GM23338 (cell line): Measurements from ENCODE around the gene DYNLT5. TPM values are rescaled to one million over a fixed set of nuclear protein-coding genes. Genes with fewer than 3 reads are reported as not detected.

Source experiments
- ATAC-seq: fragments of 200-7000 bp; cut with Tn5 transposase; 3 replicates; pipeline ENCODE4 v1.9.1; 2020
- DNase-seq: peaks from one replicate; pipeline ENCODE4 v3.0.0-alpha.2; 2015; ENCODE audit warnings: low spot score
- H2AFZ ChIP-seq: fragments of 200-600 bp; sonication (generic); 2 replicates; pipeline ENCODE4 v1.8.0; 2016; ENCODE audit warnings: antibody characterized with exemption, mild to moderate bottlenecking, moderate library complexity
- H3F3A ChIP-seq: fragments of 200-600 bp; sonication (generic); replicated peaks from 2 replicates; pipeline ENCODE4 v1.8.0; 2017; ENCODE audit warnings: antibody characterized with exemption, mixed run types, low read depth
- H3K27ac ChIP-seq: fragments of 200-600 bp; sonication (generic); 2 replicates; pipeline ENCODE4 v1.6.1; 2016; ENCODE audit warnings: low read depth
- H3K27me3 ChIP-seq: fragments of 200-600 bp; sonication (generic); 2 replicates; pipeline ENCODE4 v1.8.0; 2016; ENCODE audit warnings: mild to moderate bottlenecking, mixed run types, moderate library complexity; ENCODE audit not compliant: insufficient read depth
- H3K36me3 ChIP-seq: fragments of 200-600 bp; sonication (generic); 2 replicates; pipeline ENCODE4 v1.8.0; 2016; ENCODE audit warnings: mild to moderate bottlenecking; ENCODE audit not compliant: insufficient read depth
- H3K4me1 ChIP-seq: fragments of 200-600 bp; sonication (generic); 2 replicates; pipeline ENCODE4 v1.8.0; 2016; ENCODE audit warnings: mild to moderate bottlenecking, moderate library complexity; ENCODE audit not compliant: insufficient read depth
- H3K4me2 ChIP-seq: fragments of 200-600 bp; sonication (generic); 2 replicates; pipeline ENCODE4 v1.7.1; 2017; ENCODE audit warnings: mixed run types
- H3K4me3 ChIP-seq: fragments of 200-600 bp; sonication (generic); 2 replicates; pipeline ENCODE4 v1.6.1; 2016; ENCODE audit warnings: mixed run types
- H3K79me2 ChIP-seq: fragments of 200-600 bp; sonication (generic); replicated peaks from 2 replicates; pipeline ENCODE4 v1.8.0; 2017; ENCODE audit warnings: mild to moderate bottlenecking; ENCODE audit not compliant: insufficient read depth
- H3K9me2 ChIP-seq: fragments of 200-600 bp; sonication (generic); 2 replicates; pipeline ENCODE4 v1.8.0; 2017; ENCODE audit not compliant: insufficient read depth
- H4K20me1 ChIP-seq: fragments of 200-600 bp; sonication (generic); replicated peaks from 2 replicates; pipeline ENCODE4 v1.8.0; 2017; ENCODE audit warnings: mild to moderate bottlenecking; ENCODE audit not compliant: insufficient read depth
- H3K27ac Mint-ChIP-seq: 2 replicates; pipeline ENCODE4 v1.8.0; 2020; ENCODE audit warnings: inconsistent platforms, mild to moderate bottlenecking, moderate library complexity, mixed read lengths
- H3K27me3 Mint-ChIP-seq: 3 replicates; pipeline ENCODE4 v1.8.0; 2022; ENCODE audit warnings: low read depth, mild to moderate bottlenecking, moderate library complexity, mixed read lengths, inconsistent platforms; ENCODE audit not compliant: insufficient read depth, poor library complexity
- H3K36me3 Mint-ChIP-seq: 3 replicates; pipeline ENCODE4 v1.8.0; 2021; ENCODE audit warnings: low read depth, mild to moderate bottlenecking, inconsistent platforms, moderate library complexity, mixed read lengths
- H3K4me1 Mint-ChIP-seq: 3 replicates; pipeline ENCODE4 v1.8.0; 2020; ENCODE audit warnings: mild to moderate bottlenecking, inconsistent platforms, mixed read lengths
- H3K4me3 Mint-ChIP-seq: 3 replicates; pipeline ENCODE4 v1.8.0; 2021; ENCODE audit warnings: moderate library complexity, mild to moderate bottlenecking, inconsistent platforms, mixed read lengths
- H3K9me3 Mint-ChIP-seq: 3 replicates; pipeline ENCODE4 v1.8.0; 2020; ENCODE audit warnings: moderate library complexity, mild to moderate bottlenecking, inconsistent platforms, mixed read lengths
- CTCF ChIP-seq, 2 experiments: fragments of 200-600 bp in 1 of 2; sonication (generic) in 1 of 2; conservative IDR thresholded peaks; 2 replicates each; pipeline versions ENCODE4 v1.5.1 to v1.6.1; 2016 to 2017; ENCODE audit warnings: antibody characterized with exemption in 2 of 2, low read depth in 2 of 2, mild to moderate bottlenecking in 2 of 2, moderate library complexity in 1 of 2
- JUNB ChIP-seq: IDR thresholded peaks from one replicate; pipeline ENCODE4 v1.6.1; 2016; ENCODE audit warnings: antibody characterized with exemption; ENCODE audit not compliant: unreplicated experiment
- REST ChIP-seq: IDR thresholded peaks from one replicate; pipeline ENCODE4 v1.6.1; 2018; ENCODE audit warnings: antibody characterized with exemption; ENCODE audit not compliant: unreplicated experiment
- STAT1 ChIP-seq: IDR thresholded peaks from one replicate; pipeline ENCODE4 v1.6.1; 2016; ENCODE audit warnings: antibody characterized with exemption; ENCODE audit not compliant: unreplicated experiment
- ZNF114 ChIP-seq: fragments of 250-450 bp; sonication (Bioruptor Pico); IDR thresholded peaks from 2 replicates; pipeline ENCODE4 v1.5.0; 2020; ENCODE audit warnings: mild to moderate bottlenecking, moderate library complexity
- ZNF462 ChIP-seq: fragments of 250-450 bp; sonication (Bioruptor Pico); IDR thresholded peaks from 2 replicates; pipeline ENCODE4 v1.5.0; 2020; ENCODE audit warnings: mild to moderate bottlenecking, moderate library complexity
- polyA plus RNA-seq: library from polyadenylated mRNA; unstranded; fragments of >200 nt; fragmentation: Nextera tagmentation; extraction: Ambion mirVana; gene quantifications from 2 replicates; pipeline ENCODE4 v1.2.1, GENCODE V29; 2016
- total RNA-seq: library from RNA; depleted of rRNA; stranded (reverse); fragments of >200 nt; shearing (Covaris generic); gene quantifications from 2 replicates; pipeline ENCODE4 v1.2.3, GENCODE V29; 2014

DYNLT5 gene
- total and polyA plus RNA-seq, 2 experiments from 2014 or later, result 0.95 to 2.8 TPM

- H3K9me3 Mint-ChIP-seq, result no peaks in the 10 kb centered on the region
- H3K36me3 ChIP-seq, result no peaks in the 10 kb centered on the region
- no peak overlapping the region for H3K27ac ChIP-seq
- H3K27me3 Mint-ChIP-seq, result no peaks in the 10 kb centered on the region
- no peaks in the 10 kb centered on the region for H4K20me1 ChIP-seq
- peak; percentile 32; the same call in 2 of the 3 replicates for ATAC-seq
- TF ChIP-seq ZNF114 (CRISPR knock-in tag), result no peak
- no peak for TF ChIP-seq REST
- 0 out of 4 replicates have a peak, but pooled peaks of 1 of the 2 experiments have one; percentile 7 for TF ChIP-seq CTCF (conservative IDR thresholded peaks at IDR 0.05; ENCODE audit: low read depth in 2 of 2)
- TF ChIP-seq ZNF462, result no peak
- no peak for TF ChIP-seq JUNB
- no peak for TF ChIP-seq STAT1
- no peaks in the 10 kb centered on the region for H3F3A ChIP-seq
- no peaks in the 10 kb centered on the region for H3K4me1 Mint-ChIP-seq
- DNase-seq, result no peak
- no peaks in the 10 kb centered on the region for H3K4me1 ChIP-seq
- no peaks in the 10 kb centered on the region for H3K9me2 ChIP-seq
- H3K79me2 ChIP-seq, result no peaks in the 10 kb centered on the region
- no peak overlapping the region for H3K27ac Mint-ChIP-seq
- no peaks in the 10 kb centered on the region for H3K36me3 Mint-ChIP-seq
- H3K4me2 ChIP-seq, result no peak overlapping the region
- 0 out of 2 replicates have a peak overlapping the region, but pooled peaks have one; percentile 53 for H2AFZ ChIP-seq
- no peak overlapping the region for H3K4me3 ChIP-seq
- H3K27me3 ChIP-seq, result no peaks in the 10 kb centered on the region
- no peak overlapping the region for H3K4me3 Mint-ChIP-seq
Observed at GRCh38 chr1:66773227-66773626, 21.0 kb downstream of the DYNLT5 start.
